Inflammatory macrophage treated with lipopolysaccharide for 1 hour (primary cell): ENCODE measurements around the gene CAPN11.
"Not testable (repeated sequence)": the region's sequence is repeated elsewhere in the genome, so short reads cannot be mapped to it uniquely, and the experiment has no call there.

Source experiments
- DNase-seq, 2 donors: peaks; one replicate each; pipeline ENCODE4 v3.0.0-alpha.2; 2020 to 2022

CAPN11 gene

GRCh38 chr6:44132476-44132875 is 26.1 kb upstream of the CAPN11 start:
- DNase-seq = no peak

GRCh38 chr6:44133003-44133931 is 25.4 kb upstream of the CAPN11 start:
- DNase-seq = no peak

GRCh38 chr6:44133981-44134711 is 24.5 kb upstream of the CAPN11 start:
- no peak for DNase-seq

GRCh38 chr6:44135173-44135758 is 23.4 kb upstream of the CAPN11 start:
- DNase-seq = no peak

GRCh38 chr6:44135875-44136274 is 22.7 kb upstream of the CAPN11 start:
- DNase-seq = no peak

GRCh38 chr6:44138717-44139350 is 19.8 kb upstream of the CAPN11 start:
- DNase-seq = no peak

GRCh38 chr6:44139351-44139743 is 19.3 kb upstream of the CAPN11 start:
- DNase-seq = no peak

GRCh38 chr6:44142835-44143234 is 15.8 kb upstream of the CAPN11 start:
- no peak for DNase-seq

GRCh38 chr6:44143731-44144130 is 14.9 kb upstream of the CAPN11 start:
- DNase-seq = no peak

GRCh38 chr6:44144536-44144935 is 14.1 kb upstream of the CAPN11 start:
- not testable (repeated sequence) for DNase-seq

- DNase-seq = no peak
Measured at GRCh38 chr6:44145839-44146238, 12.8 kb upstream of the CAPN11 start.

GRCh38 chr6:44146685-44147084 is 11.9 kb upstream of the CAPN11 start:
- DNase-seq = no peak

- no peak for DNase-seq
Measured at GRCh38 chr6:44147256-44147655, 11.4 kb upstream of the CAPN11 start.

- no peak for DNase-seq
Measured at GRCh38 chr6:44148306-44148705, 10.3 kb upstream of the CAPN11 start.

- DNase-seq = no peak
Measured at GRCh38 chr6:44149369-44150012, 9.1 kb upstream of the CAPN11 start.

GRCh38 chr6:44150317-44150917 is 8.2 kb upstream of the CAPN11 start:
- no peak for DNase-seq

GRCh38 chr6:44151348-44152108 is 7.1 kb upstream of the CAPN11 start:
- peak; percentile 47 to 86 for DNase-seq

GRCh38 chr6:44152109-44152461 is 6.5 kb upstream of the CAPN11 start:
- DNase-seq = no peak

GRCh38 chr6:44152533-44152932 is 6.1 kb upstream of the CAPN11 start:
- DNase-seq = no peak

GRCh38 chr6:44154067-44154466 is 4.6 kb upstream of the CAPN11 start:
- DNase-seq = no peak

- no peak for DNase-seq
Measured at GRCh38 chr6:44156494-44157151, 2.0 kb upstream of the CAPN11 start.
